Endothelial cell of umbilical vein (primary cell): ENCODE results near the gene METTL16. TPM values are rescaled to one million over a fixed set of nuclear protein-coding genes. Genes with fewer than 3 reads are reported as not detected.

Source experiments
- BruUV-seq: library from RNA; stranded (reverse); fragments of 400-500 nt; replicated peaks from 2 replicates; lab custom pipeline; 2021; lab: Mats Ljungman, UMichigan
- CTCF ChIA-PET: fragments of 300-600, 350-600 bp; sonication (Branson Sonifier 250); formaldehyde crosslinking; loops from one replicate; lab custom pipeline; 2021; ENCODE audit warnings: antibody characterized with exemption, inconsistent platforms; lab: Charles Lee
- POLR2A ChIA-PET: fragments of 300-600, 350-600 bp; sonication (Branson Sonifier 250); formaldehyde crosslinking; loops from one replicate; lab custom pipeline; 2021; ENCODE audit warnings: antibody characterized with exemption, inconsistent platforms; lab: Charles Lee
- DNase-seq: peaks from one replicate; pipeline ENCODE4 v3.0.0-alpha.2; 2011; ENCODE audit warnings: low read depth, low spot score
- FAIRE-seq: peaks from 2 replicates; lab custom pipeline; 2011; peaks lifted over from hg19 to GRCh38; lab: Jason Lieb, UNC
- H2AFZ ChIP-seq: 2 replicates; pipeline ENCODE4 v1.6.0; 2012; ENCODE audit warnings: low read depth, low read length, control low read depth, inconsistent platforms
- H3K27ac ChIP-seq: 2 replicates; pipeline ENCODE4 v1.5.1; 2011; ENCODE audit warnings: low read depth, mild to moderate bottlenecking, control low read depth, low read length, moderate library complexity; ENCODE audit not compliant: insufficient read depth
- H3K27me3 ChIP-seq, 2 experiments: 2 replicates each; pipeline versions ENCODE4 v1.6.0 to v1.6.1; 2011; ENCODE audit warnings: low read length in 2 of 2, mixed read lengths in 1 of 2; ENCODE audit not compliant: control insufficient read depth in 2 of 2, insufficient read depth in 2 of 2
- H3K36me3 ChIP-seq, 2 experiments: 2 replicates in 1 of 2; 3 replicates in 1 of 2; pipeline ENCODE4 v1.5.1; 2011; ENCODE audit warnings: low read length in 2 of 2, mild to moderate bottlenecking in 1 of 2, moderate library complexity in 1 of 2; ENCODE audit not compliant: control insufficient read depth in 2 of 2, insufficient read depth in 2 of 2; ENCODE audit errors: extremely low read depth in 1 of 2
- H3K4me1 ChIP-seq: 3 replicates; pipeline ENCODE4 v1.5.1; 2011; ENCODE audit warnings: mild to moderate bottlenecking, low read length; ENCODE audit not compliant: control insufficient read depth, insufficient read depth; ENCODE audit errors: extremely low read depth
- H3K4me2 ChIP-seq: 2 replicates; pipeline ENCODE4 v1.6.1; 2011; ENCODE audit warnings: low read length, control low read depth, mixed read lengths; ENCODE audit not compliant: insufficient read depth
- H3K4me3 ChIP-seq, 3 experiments: fragments of 200-600 bp in 1 of 3; sonication (generic), shearing (Covaris generic) in 1 of 3; replicated peaks in 1 of 3; 2 replicates each; pipeline ENCODE4 v1.5.1; 2011 to 2016; ENCODE audit warnings: control low read depth in 3 of 3, low read length in 3 of 3, mild to moderate bottlenecking in 2 of 3, inconsistent platforms in 1 of 3, low read depth in 1 of 3, moderate library complexity in 1 of 3; ENCODE audit not compliant: insufficient read depth in 1 of 3
- H3K79me2 ChIP-seq: 2 replicates; pipeline ENCODE4 v1.6.0; 2012; ENCODE audit warnings: low read length, inconsistent platforms; ENCODE audit not compliant: control insufficient read depth, insufficient read depth
- H3K9ac ChIP-seq: replicated peaks from 2 replicates; pipeline ENCODE3; 2011; ENCODE audit warnings: low read length, control low read depth; ENCODE audit not compliant: insufficient read depth; ENCODE audit errors: extremely low read depth
- H3K9me1 ChIP-seq: replicated peaks from 3 replicates; pipeline ENCODE4 v1.6.0; 2011; ENCODE audit warnings: mild to moderate bottlenecking, low read length; ENCODE audit not compliant: control insufficient read depth, insufficient read depth; ENCODE audit errors: extremely low read depth
- H3K9me3 ChIP-seq: replicated peaks from 2 replicates; pipeline ENCODE4 v1.5.1; 2012; ENCODE audit warnings: low read length, inconsistent platforms; ENCODE audit not compliant: control insufficient read depth, insufficient read depth
- H4K20me1 ChIP-seq: replicated peaks from 2 replicates; pipeline ENCODE3; 2011; ENCODE audit warnings: mild to moderate bottlenecking, low read length; ENCODE audit not compliant: control insufficient read depth, insufficient read depth; ENCODE audit errors: extremely low read depth
- CTCF ChIP-seq, 2 donors: IDR thresholded peaks; 1 replicate in 1 of 2; 2 replicates in 1 of 2; pipeline ENCODE4 v1.5.1; 2011; ENCODE audit warnings: low read length in 2 of 2, mild to moderate bottlenecking in 2 of 2, moderate library complexity in 2 of 2, control low read depth in 1 of 2, inconsistent platforms in 1 of 2, low read depth in 1 of 2; ENCODE audit not compliant: insufficient read depth in 1 of 2; ENCODE audit errors: extremely low read depth in 1 of 2
- FOS ChIP-seq: IDR thresholded peaks from 2 replicates; pipeline ENCODE4 v1.6.1; 2011; ENCODE audit warnings: mild to moderate bottlenecking, low read length, moderate library complexity, borderline replicate concordance; ENCODE audit not compliant: insufficient read depth
- GATA2 ChIP-seq: IDR thresholded peaks from 2 replicates; pipeline ENCODE4 v1.7.0; 2011; ENCODE audit warnings: low read depth, mild to moderate bottlenecking, moderate library complexity, mixed read lengths, low read length; ENCODE audit not compliant: insufficient read length, insufficient read depth
- JUN ChIP-seq: IDR thresholded peaks from 2 replicates; pipeline ENCODE4 v1.6.1; 2011; ENCODE audit warnings: borderline replicate concordance, low read depth; ENCODE audit not compliant: insufficient read length, insufficient read depth
- MYC ChIP-seq: IDR thresholded peaks from one replicate; pipeline ENCODE4 v1.6.1; 2011; ENCODE audit warnings: mild to moderate bottlenecking, low read depth, low read length
- POLR2AphosphoS5 ChIP-seq: IDR thresholded peaks from 2 replicates; pipeline ENCODE4 v1.6.1; 2012; ENCODE audit warnings: low read depth, mild to moderate bottlenecking, control low read depth, low read length, moderate library complexity; ENCODE audit not compliant: insufficient read depth
- dilution Hi-C: fragments of 300-500 bp; cut with MboI; formaldehyde crosslinking; loops from one replicate; pipeline ENCODE4 v1.15.0; 2019; ENCODE audit warnings: low sequenced_read_pairs; ENCODE audit not compliant: extremely low pct_ligation_motif_present
- intact Hi-C: fragments of 100-400 bp; cut with micrococcal nuclease; formaldehyde crosslinking; loops from one replicate; pipeline ENCODE4 v1.10.0; 2022
- polyA plus RNA-seq, 4 experiments: library from polyadenylated mRNA; depleted of rRNA in 3 of 4; stranded (reverse) in 3 of 4; unstranded in 1 of 4; fragments of >200 nt; gene quantifications; 2 replicates each; pipeline versions ENCODE4 v1.2.1 to v1.2.3, GENCODE V29; 2011 to 2012; ENCODE audit warnings: missing spikeins in 1 of 4
- total RNA-seq: library from RNA; stranded (reverse); gene quantifications from 2 replicates; pipeline ENCODE4 v1.2.3, GENCODE V29; 2021

Gene METTL16
- total and polyA plus RNA-seq, 2 donors (not counting 3 experiments of a cell fraction or from before 2014, with no cell fraction given) = 11.0 to 24.7 TPM

GRCh38 chr17:2545393-2545792, 33.7 kb upstream of the METTL16 start:
- POLR2A ChIA-PET = no interaction called here

More at GRCh38 chr17:2545393-2545792, 33.7 kb upstream of the METTL16 start:
- Histone ChIP-seq H3K36me3 (no peaks in the 10 kb centered on the region), H3K9ac (no peak overlapping the region), H3K9me3 (no peaks in the 10 kb centered on the region), H3K4me1 (no peaks in the 10 kb centered on the region), H3K27ac (no peak overlapping the region), H3K4me2 (no peak overlapping the region), H4K20me1 (no peaks in the 10 kb centered on the region), H3K27me3 (no peaks in the 10 kb centered on the region), H3K9me1 (no peaks in the 10 kb centered on the region), H2AFZ (no peak overlapping the region), H3K4me3 (no peak overlapping the region), H3K79me2 (no peaks in the 10 kb centered on the region)
- CTCF ChIA-PET = no interaction called here
- intact Hi-C loops = no loop called here
- dilution Hi-C loops = no loop called here
- TF ChIP-seq FOS = no peak
- TF ChIP-seq POLR2AphosphoS5 = no peak
- no peak for TF ChIP-seq JUN
- no peak for TF ChIP-seq GATA2
- TF ChIP-seq CTCF (IDR thresholded peaks at IDR 0.05; ENCODE audit: extremely low read depth in 1 of 2, insufficient read depth in 1 of 2, low read depth in 1 of 2, low read length in 2 of 2) = no peak
- no peak for TF ChIP-seq MYC
- BruUV-seq = no TSS peak
- FAIRE-seq (no peak), DNase-seq (no peak)
